Fibroblast of mammary gland (primary cell): ENCODE results near the gene SMAD2.
A peak's percentile ranks its signal among the peaks of the same experiment; 100 is the strongest.

Experiments
- DNase-seq: peaks from one replicate; pipeline ENCODE4 v3.0.0-alpha.2; 2010; ENCODE audit warnings: low read depth
- H3K4me3 ChIP-seq: 2 replicates; pipeline ENCODE4 v1.5.1; 2011; ENCODE audit warnings: low read depth, mild to moderate bottlenecking, low read length, moderate library complexity; ENCODE audit not compliant: control insufficient read depth
- CTCF ChIP-seq: conservative IDR thresholded peaks from 2 replicates; pipeline ENCODE4 v1.5.1; 2011; ENCODE audit warnings: low read depth, low read length, inconsistent platforms; ENCODE audit not compliant: control insufficient read depth, insufficient read depth

Gene SMAD2

GRCh38 chr18:47926101-47926850 lies 4.2 kb downstream of the SMAD2 start:
- TF ChIP-seq CTCF, result no peak
- DNase-seq, result no peak
- no peak overlapping the region for H3K4me3 ChIP-seq

GRCh38 chr18:47919916-47920315 lies 10.5 kb downstream of the SMAD2 start:
- no peak overlapping the region for H3K4me3 ChIP-seq
- DNase-seq, result no peak
- no peak for TF ChIP-seq CTCF

GRCh38 chr18:47917923-47918610 lies 12.4 kb downstream of the SMAD2 start:
- TF ChIP-seq CTCF, result no peak
- H3K4me3 ChIP-seq, result no peak overlapping the region
- DNase-seq, result no peak

GRCh38 chr18:47915930-47916329 lies 14.5 kb downstream of the SMAD2 start:
- no peak overlapping the region for H3K4me3 ChIP-seq
- TF ChIP-seq CTCF, result no peak
- no peak for DNase-seq

GRCh38 chr18:47915229-47915628 lies 15.2 kb downstream of the SMAD2 start:
- H3K4me3 ChIP-seq, result no peak overlapping the region
- DNase-seq, result peak; percentile 18
- TF ChIP-seq CTCF, result no peak

- peak; percentile 17 for DNase-seq
- no peak for TF ChIP-seq CTCF
Measured at GRCh38 chr18:47912794-47913585, 17.5 kb downstream of the SMAD2 start.

More at GRCh38 chr18:47912794-47913585, 17.5 kb downstream of the SMAD2 start:
- no peak overlapping the region for H3K4me3 ChIP-seq
